ENCODE measurements around the gene PAM.
"Not testable (repeated sequence)": the region's sequence is repeated elsewhere in the genome, so short reads cannot be mapped to it uniquely, and the experiment has no call there.

PAM gene

DNA sequence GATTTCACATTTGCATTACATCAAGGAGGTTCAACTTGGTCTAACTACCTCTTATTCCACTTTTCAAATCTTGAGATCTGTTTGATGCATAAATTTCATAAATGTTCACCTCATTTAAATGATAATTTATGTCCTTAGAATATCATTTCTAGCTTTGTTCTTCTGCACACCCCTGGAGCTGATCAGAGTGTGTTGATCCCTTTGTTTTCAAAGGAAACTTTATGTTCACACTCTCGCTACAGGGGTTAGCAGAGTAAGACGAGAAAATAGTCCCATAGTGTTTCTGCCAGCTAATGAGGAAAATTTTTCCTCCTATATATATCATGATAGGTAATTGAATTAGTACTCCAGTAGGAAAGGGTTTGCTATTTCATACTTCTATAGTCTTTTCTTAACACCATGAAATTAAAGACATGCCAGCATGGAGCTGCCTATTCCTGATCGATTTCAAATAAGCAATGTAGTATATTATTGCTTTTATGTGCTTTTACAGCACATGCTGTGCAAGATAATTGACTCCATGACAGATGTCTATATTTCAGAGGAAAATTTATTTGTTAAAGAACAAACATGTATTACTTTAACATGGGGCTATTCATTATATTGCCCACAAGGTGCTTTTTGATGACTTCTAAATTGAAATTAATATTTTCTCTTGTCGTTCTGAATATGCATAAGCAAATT lies 4.8 kb upstream of the PAM start:
- no peak overlapping the region for H3K27ac ChIP-seq
- TF ChIP-seq, protein P1, sequence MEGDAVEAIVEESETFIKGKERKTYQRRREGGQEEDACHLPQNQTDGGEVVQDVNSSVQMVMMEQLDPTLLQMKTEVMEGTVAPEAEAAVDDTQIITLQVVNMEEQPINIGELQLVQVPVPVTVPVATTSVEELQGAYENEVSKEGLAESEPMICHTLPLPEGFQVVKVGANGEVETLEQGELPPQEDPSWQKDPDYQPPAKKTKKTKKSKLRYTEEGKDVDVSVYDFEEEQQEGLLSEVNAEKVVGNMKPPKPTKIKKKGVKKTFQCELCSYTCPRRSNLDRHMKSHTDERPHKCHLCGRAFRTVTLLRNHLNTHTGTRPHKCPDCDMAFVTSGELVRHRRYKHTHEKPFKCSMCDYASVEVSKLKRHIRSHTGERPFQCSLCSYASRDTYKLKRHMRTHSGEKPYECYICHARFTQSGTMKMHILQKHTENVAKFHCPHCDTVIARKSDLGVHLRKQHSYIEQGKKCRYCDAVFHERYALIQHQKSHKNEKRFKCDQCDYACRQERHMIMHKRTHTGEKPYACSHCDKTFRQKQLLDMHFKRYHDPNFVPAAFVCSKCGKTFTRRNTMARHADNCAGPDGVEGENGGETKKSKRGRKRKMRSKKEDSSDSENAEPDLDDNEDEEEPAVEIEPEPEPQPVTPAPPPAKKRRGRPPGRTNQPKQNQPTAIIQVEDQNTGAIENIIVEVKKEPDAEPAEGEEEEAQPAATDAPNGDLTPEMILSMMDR (IDR thresholded peaks at IDR 0.05): no peak
- TF ChIP-seq ZFX (IDR thresholded peaks at IDR 0.05; ENCODE audit: borderline replicate concordance): no peak

DNA sequence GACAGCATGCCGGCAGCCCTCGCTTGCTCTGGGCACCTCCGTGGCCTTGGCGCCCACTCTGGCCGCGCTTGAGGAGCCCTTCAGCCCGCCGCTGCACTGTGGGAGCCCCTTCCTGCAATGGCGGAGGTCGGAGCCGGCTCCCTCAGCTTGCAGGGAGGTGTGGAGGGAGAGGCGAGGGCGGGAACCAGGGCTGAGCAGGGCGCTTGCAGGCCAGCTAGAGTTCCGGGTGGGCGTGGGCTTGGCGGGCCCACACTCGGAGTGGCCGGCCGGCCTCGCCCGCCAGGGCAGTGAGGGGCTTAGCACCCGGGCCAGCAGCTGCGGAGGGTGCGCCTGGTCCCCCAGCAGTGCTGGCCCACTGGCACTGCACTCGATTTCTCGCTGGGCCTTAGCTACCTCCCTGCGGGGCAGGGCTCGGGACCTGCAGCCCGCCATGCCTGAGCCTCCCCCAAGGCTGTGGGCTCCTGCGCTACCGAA lies 3.2 kb upstream of the PAM start:
- H3K27ac ChIP-seq: not testable (repeated sequence)

DNA sequence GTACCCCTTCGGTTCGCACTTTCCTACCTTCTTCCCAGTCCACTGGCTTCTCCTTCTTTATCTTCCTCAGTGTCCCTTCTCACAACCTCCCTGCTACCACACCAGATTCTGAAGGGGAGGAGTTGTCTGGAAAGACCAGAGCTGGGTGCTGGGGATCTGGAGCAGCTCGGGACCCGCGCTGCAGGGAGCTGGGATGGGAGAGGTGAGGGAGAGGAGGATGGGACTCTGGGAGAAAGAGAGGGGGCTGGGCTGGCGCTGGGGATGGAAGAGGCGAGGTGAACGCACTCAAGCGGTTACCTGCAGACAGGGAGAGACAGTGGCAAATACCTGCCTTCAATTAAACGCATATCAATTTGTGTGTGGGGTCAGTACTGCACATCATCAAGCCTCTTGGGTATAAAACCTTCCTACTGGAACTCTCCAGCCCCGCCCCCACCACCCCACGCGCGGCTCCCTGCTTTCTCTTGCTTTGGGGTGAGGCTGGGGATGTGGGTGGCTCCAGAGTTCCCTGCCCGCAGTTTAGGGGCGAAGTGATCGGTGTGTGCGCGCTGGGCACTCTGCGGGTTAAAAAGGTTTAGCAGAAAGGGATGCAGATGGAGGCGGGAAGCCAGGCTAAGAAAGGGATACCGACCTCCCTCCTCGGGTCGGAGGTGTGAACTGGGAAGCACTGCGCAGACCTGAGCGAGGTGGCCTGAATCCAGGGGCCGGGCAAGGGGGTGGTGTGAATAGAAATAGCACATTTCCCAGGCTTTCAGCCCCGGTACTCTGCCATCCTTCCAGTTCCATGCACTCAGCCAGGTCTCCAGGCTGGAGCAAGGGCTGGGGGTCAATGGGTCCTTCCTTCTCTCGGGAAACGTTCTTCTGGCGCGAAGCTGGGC lies 977 bp upstream of the PAM start:
- H3K27ac ChIP-seq: no peak overlapping the region

DNA sequence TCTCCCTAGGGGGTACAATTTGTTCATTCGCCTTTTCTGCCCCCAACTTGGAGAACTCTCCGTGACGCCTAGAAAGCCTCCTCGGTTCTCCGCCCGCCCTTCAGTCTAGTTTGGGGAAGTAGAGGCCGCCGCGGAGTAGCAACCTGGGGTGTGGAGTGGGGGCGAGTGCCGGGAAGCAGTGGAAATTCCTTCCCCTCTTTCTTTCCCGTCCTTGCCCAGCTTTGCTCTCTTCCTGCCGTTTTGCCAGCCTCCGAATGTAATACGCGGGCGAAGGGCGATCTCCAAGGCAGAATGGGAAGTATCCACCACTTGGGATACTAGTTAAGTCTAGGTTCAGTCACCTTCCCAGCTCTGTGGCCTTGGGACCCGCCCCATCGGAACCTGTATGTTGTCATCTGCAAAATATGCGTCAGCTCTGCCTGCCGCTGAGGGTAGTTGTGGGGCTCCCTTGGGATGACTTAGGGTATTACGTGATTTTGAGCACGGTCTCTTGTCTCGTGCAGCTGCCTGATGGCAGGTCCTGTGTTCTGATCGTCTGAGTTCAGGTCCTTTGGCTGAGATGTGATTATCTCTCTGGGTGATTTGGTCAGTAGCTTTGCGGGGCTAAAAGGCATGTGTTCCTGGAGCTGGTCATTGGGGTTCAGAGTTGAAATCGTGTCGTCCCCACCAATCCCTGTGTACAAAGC lies 724 bp downstream of the PAM start:
- no peak for TF ChIP-seq ZFX (IDR thresholded peaks at IDR 0.05; ENCODE audit: borderline replicate concordance)
- TF ChIP-seq, protein P1 (IDR thresholded peaks at IDR 0.05): no peak

More for the DNA sequence above, 977 bp upstream of the PAM start:
- TF ChIP-seq, protein P1 (IDR thresholded peaks at IDR 0.05): no peak
- TF ChIP-seq ZFX (IDR thresholded peaks at IDR 0.05; ENCODE audit: borderline replicate concordance): no peak

DNA sequence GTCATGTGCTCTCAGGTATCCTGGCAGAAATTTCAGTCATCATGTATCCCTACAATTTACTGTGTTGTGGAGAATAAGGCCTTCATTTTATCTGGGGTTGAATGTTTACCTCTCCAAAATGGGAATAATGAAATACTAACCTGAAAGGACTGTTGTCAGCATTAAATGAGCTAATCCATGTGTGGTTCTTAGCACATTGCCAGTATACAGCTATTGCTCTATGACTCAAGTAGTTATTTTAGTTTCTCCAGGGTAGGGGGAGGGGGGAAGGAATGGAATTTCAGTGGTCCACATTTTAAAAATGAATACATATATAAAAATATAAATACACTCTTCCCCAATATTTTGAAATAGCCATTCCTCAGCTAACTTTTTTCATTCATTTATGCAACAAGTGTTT lies 3.5 kb downstream of the PAM start:
- H3K27ac ChIP-seq: no peak overlapping the region
- TF ChIP-seq, protein P1 (IDR thresholded peaks at IDR 0.05): no peak
- no peak for TF ChIP-seq ZFX (IDR thresholded peaks at IDR 0.05; ENCODE audit: borderline replicate concordance)

More for the DNA sequence above, 724 bp downstream of the PAM start:
- no peak overlapping the region for H3K27ac ChIP-seq

DNA sequence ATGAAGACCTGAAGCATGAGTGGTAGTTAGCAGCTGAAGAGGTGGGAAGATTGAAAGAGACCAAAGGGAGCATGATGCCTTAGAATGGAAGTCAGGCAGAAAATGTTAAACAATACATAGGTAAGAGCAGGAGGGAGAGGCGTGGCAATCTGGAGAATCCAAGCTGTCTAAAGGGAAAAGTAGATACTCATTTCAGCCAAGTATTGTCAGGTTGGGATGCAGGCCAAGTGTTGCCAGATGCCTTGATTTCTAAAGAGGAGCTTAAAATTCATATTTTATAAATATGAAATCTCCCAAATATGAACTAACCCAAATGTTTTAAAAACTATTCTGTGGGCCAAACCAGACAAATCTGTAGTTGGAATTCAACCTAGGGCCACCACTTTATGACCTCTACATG lies 4.2 kb downstream of the PAM start:
- H3K27ac ChIP-seq: no peak overlapping the region
- TF ChIP-seq, protein P1 (IDR thresholded peaks at IDR 0.05): no peak
- TF ChIP-seq ZFX (IDR thresholded peaks at IDR 0.05; ENCODE audit: borderline replicate concordance): no peak

DNA sequence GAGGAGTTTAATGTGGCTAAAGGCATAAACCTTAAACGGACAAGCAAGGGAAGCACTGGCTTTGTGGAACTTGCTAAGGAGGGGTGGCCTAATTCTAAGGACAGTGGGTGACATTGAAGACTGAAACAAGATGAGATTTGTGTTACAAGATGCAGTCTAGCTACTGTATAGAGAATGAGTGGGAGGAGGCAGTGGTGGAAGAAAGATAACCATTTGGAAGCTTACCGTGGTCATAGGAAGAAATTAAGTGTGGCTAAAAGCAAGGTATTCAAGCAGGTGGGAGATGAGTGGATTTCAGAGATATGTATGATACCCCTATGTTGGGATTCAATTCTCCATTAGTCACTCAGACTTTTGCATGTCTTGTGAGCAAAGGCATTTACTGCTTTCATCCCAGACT lies 4.6 kb downstream of the PAM start:
- no peak overlapping the region for H3K27ac ChIP-seq
- no peak for TF ChIP-seq ZFX (IDR thresholded peaks at IDR 0.05; ENCODE audit: borderline replicate concordance)
- TF ChIP-seq, protein P1 (IDR thresholded peaks at IDR 0.05): no peak

All from 22Rv1 (cell line).